ENCODE measurements around the gene CD320.
"Not testable (repeated sequence)": the region's sequence is repeated elsewhere in the genome, so short reads cannot be mapped to it uniquely, and the experiment has no call there.

The CD320 gene

DNA sequence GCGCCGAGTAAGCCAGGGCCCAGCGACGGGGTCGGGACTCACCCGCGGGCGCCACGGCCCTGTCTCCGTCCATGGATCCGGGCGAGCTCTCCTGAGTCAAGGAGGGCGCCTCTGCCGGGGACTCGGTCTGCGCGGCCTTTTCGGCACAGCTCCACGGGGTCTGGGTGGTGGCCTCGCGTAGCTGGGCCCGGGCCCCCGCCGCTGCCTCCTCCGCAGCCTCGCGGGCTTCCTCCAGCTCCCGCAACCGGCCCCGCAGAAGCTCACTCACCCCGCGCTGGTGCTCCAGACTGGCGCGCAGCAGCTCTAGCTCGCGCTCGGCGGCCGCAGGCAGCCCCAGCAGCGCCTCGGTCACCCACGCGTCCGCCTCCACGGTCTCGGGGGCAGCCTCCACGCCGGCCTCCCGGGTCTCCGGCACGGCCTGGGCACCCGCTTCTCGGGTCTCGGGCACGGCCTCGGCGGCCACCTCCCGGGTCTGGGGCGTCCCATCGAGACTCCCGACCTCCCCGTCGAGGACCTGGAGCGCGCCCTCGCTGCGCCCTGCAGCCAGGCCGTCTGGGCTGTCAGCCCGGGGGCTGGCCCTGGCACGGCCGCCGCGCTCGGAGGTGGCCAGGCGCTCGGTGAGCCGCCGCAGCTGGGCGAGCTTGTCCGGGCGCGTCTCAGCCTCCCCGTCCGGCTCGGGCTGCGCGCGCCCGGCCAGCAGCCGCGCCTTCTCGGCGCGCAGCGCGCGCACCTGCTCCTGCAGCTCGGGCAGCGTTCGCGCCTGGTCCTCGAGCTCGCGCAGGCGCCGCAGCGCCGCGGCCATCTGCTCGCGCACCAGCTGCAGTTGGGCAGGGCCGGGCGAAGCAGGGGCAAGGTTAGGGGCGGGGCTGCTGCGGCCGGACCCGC, 26.5 kb upstream of the CD320 start:
- DNase-seq = no peak
- in situ Hi-C loops (cut with MboI; ENCODE audit: low pct_unique_long_range_greater_than_20kb, low sequenced_read_pairs) = no loop called here

DNA sequence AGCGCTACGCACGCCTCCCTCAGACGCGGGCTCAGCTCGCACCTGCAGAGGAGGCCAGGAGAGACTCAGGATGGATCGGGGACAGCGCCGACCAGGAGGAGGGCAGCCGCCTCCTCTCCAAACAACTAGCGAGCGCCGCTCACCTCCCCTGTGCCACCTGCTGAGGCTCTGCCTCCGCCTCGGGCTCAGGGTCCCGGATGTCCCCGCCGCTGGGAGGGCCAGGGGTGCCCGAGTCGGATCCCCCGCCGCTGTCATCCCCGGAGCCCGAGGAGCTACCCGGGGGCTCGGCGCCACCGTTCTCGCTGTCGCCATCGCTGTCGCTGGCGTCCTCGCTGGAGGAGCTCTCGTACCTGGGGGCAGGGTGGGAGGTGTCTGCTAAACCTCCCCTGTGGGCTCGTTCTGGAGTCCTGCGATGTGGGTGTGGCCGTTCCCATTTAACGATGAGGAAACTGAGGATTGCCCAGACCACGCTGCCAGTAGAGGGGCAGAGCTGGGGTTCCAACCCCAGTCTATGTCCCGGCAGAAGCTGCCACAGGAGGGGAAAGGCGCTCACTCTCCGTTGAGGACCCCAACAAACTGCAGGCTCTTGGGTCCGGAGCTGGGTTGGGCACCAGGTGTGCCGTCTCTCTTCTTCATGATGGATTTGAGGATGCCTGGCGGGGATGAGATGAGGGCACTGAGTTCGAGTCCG, 25.8 kb upstream of the CD320 start:
- DNase-seq = no peak
- in situ Hi-C loops (cut with MboI; ENCODE audit: low pct_unique_long_range_greater_than_20kb, low sequenced_read_pairs) = no loop called here

DNA sequence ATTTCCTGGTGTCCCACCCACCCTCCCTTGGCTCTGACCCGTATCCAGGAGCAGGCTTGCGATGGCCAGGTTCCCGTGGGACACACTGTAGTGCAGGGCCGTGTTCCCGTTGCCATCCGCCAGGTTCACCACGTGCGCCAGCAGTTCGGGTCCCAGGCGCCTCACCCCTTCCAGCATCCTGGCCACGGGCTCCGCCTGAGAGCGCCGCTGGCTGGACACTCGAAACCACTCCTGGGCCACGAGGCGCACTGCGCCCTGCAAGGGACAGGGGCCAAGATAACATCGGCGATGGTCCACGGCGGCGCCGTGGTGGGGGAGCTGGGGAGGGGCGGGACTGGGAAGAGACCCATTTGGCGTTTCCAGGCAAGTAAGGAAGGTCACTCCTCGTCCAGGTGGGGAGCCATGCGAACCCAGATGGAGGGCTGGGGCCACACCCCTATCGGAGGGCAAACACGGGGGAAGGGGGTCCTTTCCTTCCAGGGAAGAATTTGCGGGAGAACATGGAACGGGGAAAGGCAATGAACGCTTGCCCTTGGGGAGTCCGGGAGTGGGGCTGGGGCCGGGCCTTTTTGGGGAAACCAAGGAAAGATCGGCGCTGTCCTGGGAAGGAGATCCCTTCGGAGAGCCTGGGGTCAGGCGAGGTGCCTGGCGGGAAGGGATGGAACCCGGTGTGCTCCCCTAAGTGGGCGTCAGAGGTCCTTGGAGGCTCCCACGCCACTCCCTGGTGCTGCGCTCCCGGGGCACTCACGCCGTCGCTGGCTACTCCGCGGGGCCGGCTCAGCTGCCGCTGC, 25.0 kb upstream of the CD320 start:
- in situ Hi-C loops (cut with MboI; ENCODE audit: low pct_unique_long_range_greater_than_20kb, low sequenced_read_pairs) = no loop called here
- no peak for DNase-seq

DNA sequence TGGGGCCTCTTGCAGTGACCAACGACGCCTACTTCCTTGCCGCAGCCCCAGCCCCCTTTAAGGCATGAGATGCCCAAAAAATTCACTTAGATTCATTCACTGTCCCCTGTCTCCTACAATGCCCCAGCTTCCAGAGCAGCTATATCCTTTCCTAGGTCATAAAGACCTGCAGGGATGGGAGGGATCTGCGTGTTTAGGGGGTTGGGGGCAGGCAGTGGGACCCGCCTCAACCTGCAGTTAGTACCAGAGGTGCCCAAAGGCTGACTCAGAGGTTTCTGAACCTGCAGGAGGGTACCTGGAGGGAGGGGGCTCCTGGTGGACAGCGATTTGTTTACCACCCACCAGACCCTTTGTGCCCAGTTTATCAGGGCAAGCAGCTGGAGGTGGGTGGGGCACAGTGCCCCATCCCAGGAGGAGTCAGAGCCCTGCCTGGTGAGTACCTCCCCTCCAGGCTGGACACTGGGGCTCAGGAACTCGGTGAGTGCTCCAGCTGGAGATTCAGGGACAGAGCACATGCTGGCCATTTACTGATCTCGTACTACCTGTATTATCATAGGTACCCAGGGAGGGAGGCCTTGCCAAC, 23.2 kb upstream of the CD320 start:
- no peak for DNase-seq
- in situ Hi-C loops (cut with MboI; ENCODE audit: low pct_unique_long_range_greater_than_20kb, low sequenced_read_pairs) = no loop called here

DNA sequence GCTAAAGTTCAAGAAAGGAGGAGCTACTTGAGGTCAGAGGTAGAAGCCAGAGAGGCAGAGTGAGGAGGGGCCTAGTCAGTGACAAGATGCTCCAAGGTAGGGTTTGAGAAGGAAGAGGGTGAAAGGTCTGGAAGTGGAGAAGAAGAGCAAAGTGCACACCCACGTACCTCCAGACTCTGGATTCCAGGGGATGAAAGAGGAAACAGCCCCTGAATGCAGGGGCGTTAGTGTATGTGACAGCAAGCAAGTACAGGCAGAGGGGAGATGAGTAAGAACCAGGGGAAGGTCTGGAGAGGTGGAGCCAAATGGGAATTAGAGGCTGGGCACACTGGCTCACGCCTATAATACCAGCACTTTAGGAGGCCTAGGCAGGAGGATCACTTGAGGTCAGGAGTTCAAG, 21.8 kb upstream of the CD320 start:
- in situ Hi-C loops (cut with MboI; ENCODE audit: low pct_unique_long_range_greater_than_20kb, low sequenced_read_pairs) = no loop called here
- no peak for DNase-seq

DNA sequence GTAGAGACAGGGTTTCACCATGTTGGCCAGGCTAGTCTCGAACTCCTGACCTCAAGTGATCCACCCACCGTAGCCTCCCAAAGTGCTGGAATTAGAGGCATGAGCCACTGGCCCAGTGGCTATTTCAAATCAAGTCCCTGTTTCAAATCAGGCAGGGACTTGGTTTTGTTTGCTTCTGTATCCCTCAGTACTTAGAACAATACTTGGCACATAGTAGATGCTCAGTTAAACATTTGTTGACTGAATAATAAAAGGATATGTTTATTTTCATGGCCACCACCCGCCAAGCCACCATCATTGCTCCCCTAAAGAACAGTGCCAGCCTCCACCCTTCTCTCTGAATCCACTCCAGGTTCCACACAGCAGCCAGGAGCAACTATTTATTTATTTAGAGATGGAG, 17.3 kb upstream of the CD320 start:
- in situ Hi-C loops (cut with MboI; ENCODE audit: low pct_unique_long_range_greater_than_20kb, low sequenced_read_pairs) = no loop called here
- no peak for DNase-seq

DNA sequence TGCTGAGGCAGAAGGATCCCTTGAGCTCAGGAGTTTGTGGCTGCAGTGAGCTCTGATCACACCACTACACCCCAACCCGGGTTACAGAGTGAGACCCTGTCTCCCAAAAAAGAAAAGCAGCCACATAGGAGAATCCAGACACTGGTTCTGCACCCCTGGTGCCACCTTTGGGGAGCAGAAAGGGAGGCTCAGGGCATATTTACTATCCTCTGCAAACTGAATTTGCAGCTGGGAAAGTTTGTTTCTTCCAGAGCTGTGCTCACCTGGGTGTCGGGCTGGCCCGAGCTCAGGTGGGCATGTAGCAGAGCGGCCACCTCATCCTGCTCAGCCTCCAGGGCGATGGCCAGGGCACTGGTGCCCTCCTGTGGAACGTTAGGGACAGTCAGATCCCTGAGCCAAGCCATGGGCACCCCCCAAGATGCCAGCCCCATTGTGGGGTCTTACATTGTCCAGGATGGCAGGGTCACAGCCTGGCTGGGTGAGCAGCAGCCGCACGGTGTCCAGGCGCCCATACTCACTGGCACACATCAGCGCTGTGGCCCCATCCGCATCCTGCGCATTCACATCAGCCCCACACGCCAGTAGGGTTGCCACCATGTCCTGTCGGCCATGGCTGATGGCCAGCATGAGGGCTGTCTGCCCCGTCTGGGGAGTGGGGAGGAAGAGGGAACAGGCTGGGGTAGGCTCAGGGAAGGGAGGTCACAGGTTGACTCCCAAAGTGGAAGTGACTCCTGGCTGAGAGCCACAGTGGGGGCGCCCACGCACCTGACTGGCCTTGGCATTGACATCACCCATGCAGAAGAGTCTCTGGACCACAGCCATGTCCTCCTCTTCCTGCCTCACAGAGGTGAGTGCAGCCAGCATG, 16.3 kb upstream of the CD320 start:
- DNase-seq = peak; percentile 38
- in situ Hi-C loops (cut with MboI; ENCODE audit: low pct_unique_long_range_greater_than_20kb, low sequenced_read_pairs) = no loop called here

DNA sequence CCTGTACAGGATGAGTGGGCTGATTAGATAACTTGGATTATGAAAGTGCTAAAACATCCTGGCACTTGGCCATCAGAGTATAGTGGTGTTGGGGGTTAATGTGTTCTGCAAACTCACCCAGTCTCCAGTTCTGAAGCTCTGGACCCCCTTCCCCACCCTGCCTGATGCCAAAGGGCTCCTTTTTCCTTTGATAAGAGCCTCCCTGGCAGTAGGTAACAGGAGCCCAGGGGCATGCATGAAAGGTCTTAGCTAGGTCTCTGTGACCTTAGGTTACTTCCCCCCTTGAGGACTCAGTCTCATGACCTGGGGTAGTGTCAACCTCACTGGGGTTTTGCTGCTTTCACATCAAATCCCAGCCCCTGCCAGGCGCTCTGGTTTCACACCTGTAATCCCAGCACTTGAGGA, 15.6 kb upstream of the CD320 start:
- in situ Hi-C loops (cut with MboI; ENCODE audit: low pct_unique_long_range_greater_than_20kb, low sequenced_read_pairs) = no loop called here
- no peak for DNase-seq

DNA sequence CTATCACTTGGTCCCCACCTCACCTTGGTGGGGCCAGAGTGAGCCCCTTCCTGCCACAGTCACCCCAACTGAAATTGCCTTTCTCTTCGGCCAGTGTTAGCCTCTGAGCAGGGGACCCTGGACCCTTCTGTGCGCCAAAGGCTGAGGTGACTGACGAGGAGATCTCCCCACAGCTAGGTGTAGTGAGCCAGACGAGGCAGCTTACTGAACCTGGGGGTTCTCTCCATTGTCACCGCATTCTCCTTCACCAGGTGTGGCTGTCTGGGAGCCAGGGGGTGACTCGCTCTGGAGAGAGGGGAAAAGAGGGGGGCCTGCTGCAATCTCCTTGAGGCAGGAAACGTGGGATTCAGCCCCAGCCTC, 14.5 kb upstream of the CD320 start:
- in situ Hi-C loops (cut with MboI; ENCODE audit: low pct_unique_long_range_greater_than_20kb, low sequenced_read_pairs) = no loop called here
- DNase-seq = no peak

DNA sequence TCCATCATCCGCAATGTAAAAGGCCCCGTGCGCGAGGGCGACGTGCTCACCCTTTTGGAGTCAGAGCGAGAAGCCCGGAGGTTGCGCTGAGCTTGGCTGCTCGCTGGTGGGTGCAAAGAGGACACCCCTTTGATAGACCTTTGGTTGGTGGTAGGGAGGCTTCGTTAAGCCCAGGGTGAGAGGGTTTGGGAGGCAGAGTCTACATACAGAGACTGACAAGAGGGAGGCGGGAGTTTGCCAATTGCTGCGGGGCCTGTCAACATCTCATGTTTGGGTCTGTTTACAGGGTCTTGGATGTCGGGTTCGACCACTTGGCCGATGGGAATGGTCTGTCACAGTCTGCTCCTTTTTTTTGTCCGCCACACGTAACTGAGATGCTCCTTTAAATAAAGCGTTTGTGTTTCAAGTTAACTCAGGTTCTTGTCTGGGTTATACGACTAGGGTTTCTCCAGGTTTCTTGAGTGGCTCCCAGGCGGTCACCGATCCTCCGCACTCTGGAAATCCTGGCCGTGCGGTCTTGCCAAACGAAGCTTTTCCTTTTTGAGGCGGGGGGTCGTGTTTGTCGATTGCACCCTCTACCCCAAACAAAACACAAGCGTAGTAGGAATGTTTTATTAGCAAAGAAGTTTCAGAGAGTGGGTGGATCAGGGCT, 14.0 kb upstream of the CD320 start:
- DNase-seq = no peak
- in situ Hi-C loops (cut with MboI; ENCODE audit: low pct_unique_long_range_greater_than_20kb, low sequenced_read_pairs) = no loop called here

DNA sequence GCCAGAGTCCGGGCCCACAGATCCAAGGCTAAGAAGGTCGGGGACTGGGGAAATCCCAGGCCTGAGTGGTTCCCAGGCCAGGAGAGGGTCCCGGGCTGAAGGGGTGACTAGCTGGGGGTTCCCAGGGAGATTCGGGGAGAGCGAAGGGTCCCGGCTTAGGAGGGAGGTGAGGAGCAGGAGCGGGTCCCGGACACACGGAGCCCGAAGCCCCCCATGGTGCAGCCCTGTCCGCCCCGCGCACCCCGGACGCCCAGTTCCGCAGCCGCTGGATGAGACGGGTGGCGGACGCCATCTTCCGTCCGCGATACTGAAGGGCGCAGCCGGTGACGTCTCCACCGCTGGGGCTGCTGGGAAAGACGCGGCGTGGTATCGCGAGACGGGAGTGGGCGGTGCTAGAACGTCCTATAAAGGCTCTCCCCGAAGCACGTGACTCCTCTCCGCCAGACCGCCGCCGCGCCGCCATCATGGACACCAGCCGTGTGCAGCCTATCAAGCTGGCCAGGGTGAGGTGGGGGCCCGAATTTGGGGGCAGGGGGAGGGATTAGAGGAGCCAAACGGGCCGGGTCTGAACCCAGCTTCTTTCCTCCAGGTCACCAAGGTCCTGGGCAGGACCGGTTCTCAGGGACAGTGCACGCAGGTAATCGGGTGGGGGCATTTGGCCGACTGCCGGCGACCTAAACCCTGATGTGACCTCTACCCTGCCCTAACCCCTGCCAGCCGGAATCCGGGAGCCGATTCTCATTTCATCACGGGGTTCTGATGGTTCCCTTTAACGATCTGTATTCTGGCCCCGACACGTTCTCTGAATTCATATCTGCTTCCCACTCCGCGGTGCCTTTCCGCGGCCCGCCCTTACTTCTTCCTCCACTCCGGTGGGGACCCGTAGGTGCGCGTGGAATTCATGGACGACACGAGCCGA, 13.2 kb upstream of the CD320 start, which contains the start of the genes NDUFA7 and RPS28:
Gene NDUFA7 (minus strand): TSS at position 309 of the 919 bp plus-strand sequence. CDS start 17 bp downstream, at position 292.
Gene RPS28 (plus strand): TSS at position 430 of the 919 bp plus-strand sequence. CDS start 35 bp downstream, at position 465.
- in situ Hi-C loops (cut with MboI; ENCODE audit: low pct_unique_long_range_greater_than_20kb, low sequenced_read_pairs) = no loop called here
- peak; percentile 98 for DNase-seq

DNA sequence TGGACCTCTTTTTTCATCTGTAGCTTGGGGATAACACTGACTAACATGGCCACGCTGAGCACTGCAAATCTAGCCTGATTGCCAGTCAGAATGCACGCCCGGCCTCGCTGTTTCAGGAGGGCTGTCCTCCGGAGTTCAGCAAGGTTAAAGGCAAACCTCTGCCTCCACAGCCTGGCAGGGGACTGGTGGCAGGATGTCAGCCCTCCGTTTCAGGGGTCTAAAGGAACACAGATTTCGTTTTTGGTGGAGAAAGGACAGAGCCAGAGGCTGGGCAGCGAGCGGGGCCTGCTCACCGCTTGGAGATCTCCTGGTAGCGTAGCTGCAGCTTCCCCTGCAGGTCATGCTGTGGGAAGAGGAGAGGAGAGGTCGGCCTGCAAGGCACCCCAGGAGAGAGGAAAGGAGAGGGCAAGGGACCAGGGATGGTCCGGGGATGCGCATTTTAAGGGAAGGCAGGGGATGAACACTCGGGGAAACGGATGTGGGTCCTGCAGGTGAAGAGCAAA, 12.5 kb upstream of the CD320 start:
- peak; percentile 59 for DNase-seq
- in situ Hi-C loops (cut with MboI; ENCODE audit: low pct_unique_long_range_greater_than_20kb, low sequenced_read_pairs) = no loop called here

DNA sequence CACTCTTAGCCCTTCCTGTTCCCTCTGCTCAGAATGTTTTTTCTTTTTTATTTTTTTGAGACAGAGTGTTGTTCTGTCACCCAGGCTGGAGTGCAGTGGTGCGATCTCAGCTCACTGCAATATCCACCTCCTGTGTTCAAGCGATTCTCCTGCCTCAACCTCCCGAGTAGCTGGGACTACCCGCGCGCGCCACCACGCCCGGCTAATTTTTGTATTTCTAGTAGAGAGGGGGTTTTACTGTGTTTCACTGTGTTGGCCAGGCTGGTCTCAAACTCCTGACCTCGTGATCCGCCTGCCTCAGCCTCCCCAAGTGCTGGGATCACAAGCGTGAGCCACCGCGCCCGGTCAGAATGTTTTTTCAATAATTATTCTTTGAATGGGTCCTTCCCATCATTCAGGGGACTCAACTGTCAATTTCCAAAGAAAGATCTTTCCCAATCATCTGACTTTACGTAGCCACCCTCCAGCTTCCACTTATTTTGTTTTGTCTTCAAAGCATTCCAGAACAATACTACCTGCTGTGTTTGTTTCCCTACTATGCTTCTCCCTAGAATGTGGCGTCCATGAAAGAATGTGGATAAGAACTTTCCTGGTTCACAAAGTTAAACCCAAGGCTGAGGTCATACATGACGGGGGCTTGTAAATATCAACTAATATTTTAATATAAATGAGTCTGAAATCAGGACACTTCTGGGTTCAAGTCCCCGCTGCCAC, 11.8 kb upstream of the CD320 start:
- no peak for DNase-seq
- in situ Hi-C loops (cut with MboI; ENCODE audit: low pct_unique_long_range_greater_than_20kb, low sequenced_read_pairs) = no loop called here

DNA sequence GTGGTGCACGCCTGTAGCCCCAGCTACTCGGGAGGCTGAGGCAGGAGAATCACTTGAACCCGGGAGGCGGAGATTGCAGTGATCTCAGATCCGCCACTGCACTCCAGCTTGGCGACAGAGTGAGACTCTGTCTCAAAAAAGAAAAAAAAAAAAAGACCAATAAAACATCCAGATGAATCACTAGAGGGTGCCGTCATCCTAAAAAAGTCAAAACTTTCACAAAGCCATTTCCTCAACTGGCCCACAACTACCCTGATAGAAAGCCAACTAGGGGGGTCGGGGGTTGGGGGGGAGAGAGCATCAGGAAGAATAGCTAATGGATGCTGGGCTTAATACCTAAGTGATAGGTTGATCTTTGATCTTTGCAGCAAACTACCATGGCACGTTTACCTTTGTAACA, 10.7 kb upstream of the CD320 start:
- DNase-seq = peak; percentile 44
- in situ Hi-C loops (cut with MboI; ENCODE audit: low pct_unique_long_range_greater_than_20kb, low sequenced_read_pairs) = not testable (repeated sequence)

DNA sequence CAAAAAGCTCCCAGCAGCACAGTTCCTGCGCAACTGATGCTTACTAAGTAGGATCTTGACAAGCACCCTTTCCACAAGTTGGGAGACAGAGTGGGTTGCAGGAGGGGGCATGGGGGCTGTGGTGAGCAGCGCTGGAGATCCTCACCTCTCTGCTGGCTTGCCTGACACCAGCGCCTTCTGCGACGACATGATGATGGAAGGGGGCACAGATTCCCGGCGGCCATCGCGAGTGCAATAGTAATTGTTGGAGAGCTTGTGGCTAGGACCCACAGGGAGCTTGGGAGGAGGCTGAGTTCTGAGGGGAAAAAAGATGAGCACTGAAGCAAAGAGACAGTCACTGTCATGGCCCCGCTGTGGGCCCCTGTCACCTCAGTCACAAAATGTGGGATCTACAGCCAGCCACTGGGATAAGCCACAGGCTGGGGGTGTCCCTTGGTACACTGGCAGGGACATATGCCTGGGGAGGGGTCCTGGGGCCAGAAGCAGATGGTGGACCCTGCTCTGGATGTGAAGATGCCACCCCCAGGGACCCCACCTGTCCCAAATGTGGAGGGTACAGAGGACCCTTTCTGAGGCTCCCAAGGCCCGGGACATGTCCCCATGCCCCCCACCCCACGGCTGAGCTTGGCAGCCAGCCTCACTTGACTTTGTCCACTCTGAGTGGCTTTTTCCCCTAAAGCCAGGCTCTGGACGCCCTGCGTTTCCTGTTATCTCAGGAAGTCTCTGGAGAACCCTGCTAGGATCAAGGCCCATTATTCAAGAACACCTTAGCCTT, 8.4 kb upstream of the CD320 start:
- in situ Hi-C loops (cut with MboI; ENCODE audit: low pct_unique_long_range_greater_than_20kb, low sequenced_read_pairs) = no loop called here
- no peak for DNase-seq

All from KBM-7 (cell line).